PC-9 (cell line): ENCODE measurements around the gene AUH. TPM values are rescaled to one million over a fixed set of nuclear protein-coding genes. Genes with fewer than 3 reads are reported as not detected.
A peak's percentile ranks its signal among the peaks of the same experiment; 100 is the strongest.

Source experiments
- BruUV-seq: library from RNA; stranded (reverse); fragments of 400-500 nt; replicated peaks from 2 replicates; lab custom pipeline; 2021; lab: Mats Ljungman, UMichigan
- CTCF ChIA-PET: fragments of 300-600 bp; sonication (Branson Sonifier 250); formaldehyde crosslinking; loops from one replicate; lab custom pipeline; 2022; ENCODE audit warnings: antibody characterized with exemption; lab: Charles Lee
- POLR2A ChIA-PET: fragments of 300-600 bp; sonication (Branson Sonifier 250); formaldehyde crosslinking; loops from one replicate; lab custom pipeline; 2022; ENCODE audit warnings: antibody characterized with exemption; ENCODE audit not compliant: unreplicated experiment; lab: Charles Lee
- DNase-seq, 2 experiments: peaks; one replicate each; pipeline versions ENCODE4 v3.0.0 to v3.0.0-alpha.2; 2015 to 2022; ENCODE audit warnings: mixed read lengths in 1 of 2
- H2AFZ ChIP-seq: fragments of 200-600 bp; sonication (generic); 2 replicates; pipeline ENCODE4 v1.8.1; 2017; ENCODE audit warnings: antibody characterized with exemption
- H3F3A ChIP-seq: fragments of 200-600 bp; sonication (generic); 2 replicates; pipeline ENCODE4 v1.8.1; 2017; ENCODE audit warnings: antibody characterized with exemption, mild to moderate bottlenecking, low read depth; ENCODE audit not compliant: insufficient read depth
- H3K27ac ChIP-seq: fragments of 200-600 bp; sonication (generic); 2 replicates; pipeline ENCODE4 v1.6.1; 2016; ENCODE audit warnings: mixed run types
- H3K27me3 ChIP-seq: fragments of 200-600 bp; sonication (generic); 2 replicates; pipeline ENCODE4 v1.6.1; 2016; ENCODE audit warnings: low read depth, mixed run types; ENCODE audit not compliant: insufficient read depth
- H3K36me3 ChIP-seq: fragments of 200-600 bp; sonication (generic); 2 replicates; pipeline ENCODE4 v1.6.1; 2016; ENCODE audit warnings: low read depth, mixed run types
- H3K4me1 ChIP-seq: fragments of 200-600 bp; sonication (generic); replicated peaks from 2 replicates; pipeline ENCODE4 v1.6.1; 2016; ENCODE audit warnings: mixed run types; ENCODE audit not compliant: insufficient read depth
- H3K4me2 ChIP-seq: fragments of 200-600 bp; sonication (generic); 2 replicates; pipeline ENCODE4 v1.6.1; 2017; ENCODE audit warnings: mixed run types
- H3K4me3 ChIP-seq: fragments of 200-600 bp; sonication (generic); 2 replicates; pipeline ENCODE4 v1.6.1; 2016; ENCODE audit warnings: mixed run types
- H3K79me2 ChIP-seq: fragments of 200-600 bp; sonication (generic); 2 replicates; pipeline ENCODE4 v1.6.1; 2017; ENCODE audit warnings: low read depth, mixed run types
- H3K9me2 ChIP-seq: fragments of 200-600 bp; sonication (generic); 2 replicates; pipeline ENCODE4 v1.8.1; 2017; ENCODE audit warnings: mild to moderate bottlenecking; ENCODE audit not compliant: insufficient read depth
- H3K9me3 ChIP-seq: fragments of 200-600 bp; sonication (generic); 2 replicates; pipeline ENCODE4 v1.8.1; 2016; ENCODE audit warnings: low read depth; ENCODE audit not compliant: insufficient read depth
- H4K20me1 ChIP-seq: fragments of 200-600 bp; sonication (generic); 2 replicates; pipeline ENCODE4 v1.8.1; 2017; ENCODE audit not compliant: insufficient read depth
- EZH2 ChIP-seq: fragments of 200-600 bp; sonication (generic); IDR thresholded peaks from 2 replicates; pipeline ENCODE4 v1.8.0; 2017; ENCODE audit warnings: antibody characterized with exemption, low read depth
- intact Hi-C: fragments of 100-400 bp; cut with micrococcal nuclease; formaldehyde crosslinking; loops from one replicate; pipeline ENCODE4 v1.10.0; 2022; ENCODE audit not compliant: unreplicated experiment
- total RNA-seq: library from RNA; stranded (reverse); gene quantifications from 2 replicates; pipeline ENCODE4 v1.2.3, GENCODE V29; 2021
- TF ChIP-seq, protein P1 (sequence below): fragments of 200-600 bp; sonication (generic); conservative IDR thresholded peaks from 2 replicates; pipeline ENCODE4 v1.6.1; 2017; ENCODE audit warnings: mixed run types, antibody characterized with exemption, mild to moderate bottlenecking, moderate library complexity

Gene AUH
- total RNA-seq, 1 experiment from 2014 or later, result 24.9 TPM

DNA sequence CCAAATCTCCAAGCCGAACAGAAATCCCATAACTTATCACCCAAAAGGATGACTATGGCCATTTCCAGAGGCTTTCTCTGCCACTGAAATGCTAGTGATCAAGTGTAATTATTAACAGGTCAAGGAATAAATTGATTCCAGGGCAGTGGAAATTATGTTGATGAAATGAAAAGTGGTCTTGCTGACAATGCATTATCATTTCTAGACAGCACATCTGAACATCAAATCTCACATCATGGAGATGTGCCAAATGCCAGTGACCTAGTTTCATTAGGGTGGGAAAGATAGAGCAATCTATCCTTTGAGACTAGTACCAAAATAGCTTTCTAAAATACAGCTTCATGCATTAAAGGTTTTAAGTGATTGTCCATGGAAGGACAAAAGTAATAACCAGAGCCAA lies 86.1 kb downstream of the AUH start:
- Histone ChIP-seq H3K9me3 (no peaks in the 10 kb centered on the region), H3K9me2 (no peaks in the 10 kb centered on the region), H3K27me3 (no peaks in the 10 kb centered on the region), H3K36me3 (0 out of 2 replicates have a peak, but pooled peaks cover 3% of the 10 kb centered on the region), H2AFZ (no peak overlapping the region), H3K4me1 (0 out of 2 replicates have a peak, but pooled peaks cover 8% of the 10 kb centered on the region), H4K20me1 (no peaks in the 10 kb centered on the region), H3K27ac (no peak overlapping the region), H3K4me2 (no peak overlapping the region), H3K4me3 (no peak overlapping the region), H3F3A (peaks cover 2% of the 10 kb centered on the region; the same call in 1 of the 2 replicates), H3K79me2 (no peaks in the 10 kb centered on the region)
- BruUV-seq, result no TSS peak
- CTCF ChIA-PET, result no interaction called here
- TF ChIP-seq, protein P1, sequence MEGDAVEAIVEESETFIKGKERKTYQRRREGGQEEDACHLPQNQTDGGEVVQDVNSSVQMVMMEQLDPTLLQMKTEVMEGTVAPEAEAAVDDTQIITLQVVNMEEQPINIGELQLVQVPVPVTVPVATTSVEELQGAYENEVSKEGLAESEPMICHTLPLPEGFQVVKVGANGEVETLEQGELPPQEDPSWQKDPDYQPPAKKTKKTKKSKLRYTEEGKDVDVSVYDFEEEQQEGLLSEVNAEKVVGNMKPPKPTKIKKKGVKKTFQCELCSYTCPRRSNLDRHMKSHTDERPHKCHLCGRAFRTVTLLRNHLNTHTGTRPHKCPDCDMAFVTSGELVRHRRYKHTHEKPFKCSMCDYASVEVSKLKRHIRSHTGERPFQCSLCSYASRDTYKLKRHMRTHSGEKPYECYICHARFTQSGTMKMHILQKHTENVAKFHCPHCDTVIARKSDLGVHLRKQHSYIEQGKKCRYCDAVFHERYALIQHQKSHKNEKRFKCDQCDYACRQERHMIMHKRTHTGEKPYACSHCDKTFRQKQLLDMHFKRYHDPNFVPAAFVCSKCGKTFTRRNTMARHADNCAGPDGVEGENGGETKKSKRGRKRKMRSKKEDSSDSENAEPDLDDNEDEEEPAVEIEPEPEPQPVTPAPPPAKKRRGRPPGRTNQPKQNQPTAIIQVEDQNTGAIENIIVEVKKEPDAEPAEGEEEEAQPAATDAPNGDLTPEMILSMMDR, result no peak
- TF ChIP-seq EZH2, result no peak
- DNase-seq, result no peak
- POLR2A ChIA-PET, result no interaction called here
- intact Hi-C loops, result no loop called here

DNA sequence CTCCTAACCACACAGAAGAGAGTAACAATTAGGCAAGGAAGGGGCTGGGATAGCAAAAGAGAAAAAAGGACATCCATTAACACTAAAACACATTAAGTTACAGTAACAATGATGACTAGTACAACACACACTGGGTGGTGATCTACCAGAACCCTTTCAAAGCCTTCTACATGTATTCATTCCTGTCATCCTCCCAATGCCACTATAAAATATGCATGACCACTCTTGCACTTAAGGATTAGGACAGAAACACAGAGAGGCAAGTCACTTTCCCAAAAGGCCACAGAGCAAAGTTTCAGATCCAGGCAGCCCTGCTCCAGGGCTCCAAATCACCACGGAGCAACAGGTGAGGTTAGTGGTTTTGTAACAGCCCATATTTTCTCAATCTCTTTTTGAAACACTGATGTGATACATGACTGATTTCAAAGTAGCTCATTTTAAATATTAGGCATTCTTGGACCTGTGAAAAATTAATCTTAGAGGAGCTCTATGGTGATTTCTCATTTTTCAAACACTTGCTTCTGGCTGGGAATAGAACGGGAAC lies 86.7 kb downstream of the AUH start:
- CTCF ChIA-PET, result interaction anchor here (0.6 kb wide), 1 partner anchor 220 kb away, joined by 13 read pairs; no protein-coding TSS in a partner anchor
- no peak for TF ChIP-seq EZH2
- TF ChIP-seq, protein P1, result no peak
- H3K36me3 ChIP-seq, result no peaks in the 10 kb centered on the region
- H3K4me1 ChIP-seq, result 0 out of 2 replicates have a peak, but pooled peaks cover 8% of the 10 kb centered on the region
- H3K79me2 ChIP-seq, result no peaks in the 10 kb centered on the region
- H4K20me1 ChIP-seq, result no peaks in the 10 kb centered on the region
- no peak overlapping the region for H3K4me2 ChIP-seq
- POLR2A ChIA-PET, result interaction anchor here (0.7 kb wide), 1 partner anchor 75 kb away, joined by 5 read pairs; no protein-coding TSS in a partner anchor
- H3K9me2 ChIP-seq, result no peaks in the 10 kb centered on the region
- no peak overlapping the region for H3K4me3 ChIP-seq
- H3K9me3 ChIP-seq, result no peaks in the 10 kb centered on the region
- no peaks in the 10 kb centered on the region for H3K27me3 ChIP-seq
- no peak for DNase-seq
- intact Hi-C loops, result no loop called here
- no TSS peak for BruUV-seq
- no peak overlapping the region for H2AFZ ChIP-seq
- peak overlapping the region; percentile 11; the same call in 1 of the 2 replicates for H3K27ac ChIP-seq
- H3F3A ChIP-seq, result no peaks in the 10 kb centered on the region; the same call in 1 of the 2 replicates

DNA sequence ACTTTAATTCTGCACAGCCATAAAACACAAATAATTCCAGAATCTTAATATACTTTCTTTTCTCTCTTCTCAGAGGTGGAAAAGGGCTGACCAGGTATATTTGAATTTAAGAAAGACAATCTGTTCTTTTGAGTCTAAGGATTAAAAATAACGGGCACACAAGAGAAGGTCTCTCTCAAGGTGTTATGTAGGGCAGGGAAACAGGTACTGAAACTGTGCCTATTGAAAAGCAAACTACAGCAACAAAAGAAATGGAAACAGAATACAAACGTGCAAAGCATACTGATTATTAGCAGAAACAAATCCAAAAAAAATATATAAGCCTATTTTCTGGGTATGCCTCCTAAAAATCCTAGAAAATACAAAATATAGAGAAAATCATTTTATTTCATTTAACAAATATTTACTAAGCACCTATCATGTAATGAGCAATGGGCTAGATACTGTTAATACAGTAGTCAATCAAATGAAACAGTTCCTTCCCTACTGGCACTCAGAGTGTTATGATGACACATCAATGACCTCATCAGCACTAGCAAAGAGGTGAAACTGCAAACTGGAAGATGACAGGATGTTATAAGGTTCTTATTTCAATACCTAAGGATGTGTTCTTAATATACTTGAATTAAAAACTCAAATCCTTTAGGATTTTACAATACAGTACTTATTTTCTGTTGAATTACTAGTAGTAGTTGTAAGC lies 87.7 kb downstream of the AUH start:
- Histone ChIP-seq H3K4me3 (no peak overlapping the region), H3F3A (no peaks in the 10 kb centered on the region; the same call in 1 of the 2 replicates), H3K36me3 (no peaks in the 10 kb centered on the region), H3K9me2 (no peaks in the 10 kb centered on the region), H3K9me3 (no peaks in the 10 kb centered on the region), H3K4me1 (0 out of 2 replicates have a peak, but pooled peaks cover 8% of the 10 kb centered on the region), H2AFZ (no peak overlapping the region), H3K27ac (0 out of 2 replicates have a peak overlapping the region, but pooled peaks have one; percentile 11), H3K79me2 (no peaks in the 10 kb centered on the region), H4K20me1 (no peaks in the 10 kb centered on the region), H3K27me3 (no peaks in the 10 kb centered on the region), H3K4me2 (no peak overlapping the region)
- intact Hi-C loops, result no loop called here
- no peak for DNase-seq
- ChIA-PET CTCF (no interaction called here), POLR2A (no interaction called here)
- no TSS peak for BruUV-seq
- TF ChIP-seq, protein P1, result no peak
- no peak for TF ChIP-seq EZH2
